CD4-positive, alpha-beta T cell (primary cell): Measurements from ENCODE around the gene MED27. TPM values are rescaled to one million over a fixed set of nuclear protein-coding genes. Genes with fewer than 3 reads are reported as not detected.

Experiments
- ATAC-seq: fragments of 200-7000 bp; cut with Tn5 transposase; one replicate; pipeline ENCODE4 v1.10.0; 2022; ENCODE audit warnings: mild to moderate bottlenecking; ENCODE audit not compliant: poor library complexity
- CTCF ChIA-PET: fragments of 350-600 bp; sonication (Branson Sonifier 250); formaldehyde crosslinking; loops from one replicate; lab custom pipeline; 2021; ENCODE audit warnings: antibody characterized with exemption, inconsistent platforms; lab: Charles Lee
- POLR2A ChIA-PET: fragments of 350-600 bp; sonication (Branson Sonifier 250); formaldehyde crosslinking; loops from one replicate; lab custom pipeline; 2021; ENCODE audit warnings: antibody characterized with exemption, inconsistent platforms; lab: Charles Lee
- DNase-seq, 14 experiments: peaks; one replicate each; pipeline ENCODE4 v3.0.0-alpha.2; 2013 to 2020; ENCODE audit warnings: mixed read lengths in 2 of 14
- H3K27ac ChIP-seq, 2 donors: one replicate each; pipeline versions ENCODE4 v1.5.1 to v1.7.0; 2013; ENCODE audit warnings: low read length in 2 of 2, low read depth in 1 of 2, mild to moderate bottlenecking in 1 of 2
- H3K27me3 ChIP-seq, 2 experiments: 1 replicate in 1 of 2; 2 replicates in 1 of 2; pipeline versions ENCODE4 v1.6.1 to v1.7.0; 2013; ENCODE audit warnings: low read length in 2 of 2, control low read depth in 1 of 2, mild to moderate bottlenecking in 1 of 2, moderate library complexity in 1 of 2; ENCODE audit not compliant: insufficient read depth in 2 of 2, control insufficient read depth in 1 of 2
- H3K36me3 ChIP-seq: one replicate; pipeline ENCODE4 v1.6.1; 2013; ENCODE audit warnings: low read length, control low read depth; ENCODE audit not compliant: insufficient read depth
- H3K4me1 ChIP-seq: one replicate; pipeline ENCODE4 v1.6.1; 2013; ENCODE audit warnings: low read length, control low read depth; ENCODE audit not compliant: insufficient read depth
- H3K4me3 ChIP-seq: one replicate; pipeline ENCODE4 v1.5.1; 2013; ENCODE audit warnings: mild to moderate bottlenecking, low read length, moderate library complexity
- H3K9me3 ChIP-seq, 2 experiments: 1 replicate in 1 of 2; 2 replicates in 1 of 2; pipeline versions ENCODE4 v1.6.1 to v1.7.0; 2013; ENCODE audit warnings: low read length in 2 of 2, mild to moderate bottlenecking in 2 of 2, control low read depth in 1 of 2, moderate library complexity in 1 of 2; ENCODE audit not compliant: control insufficient read depth in 1 of 2, insufficient read depth in 1 of 2
- H3K27ac Mint-ChIP-seq: one replicate; pipeline ENCODE4 v1.8.0; 2020; ENCODE audit warnings: mixed read lengths
- H3K27me3 Mint-ChIP-seq: one replicate; pipeline ENCODE4 v1.8.0; 2021; ENCODE audit warnings: mixed read lengths
- H3K36me3 Mint-ChIP-seq: one replicate; pipeline ENCODE4 v1.8.0; 2021; ENCODE audit warnings: low read depth, mixed read lengths
- H3K4me1 Mint-ChIP-seq: one replicate; pipeline ENCODE4 v1.8.0; 2021; ENCODE audit warnings: low read depth, mixed read lengths
- H3K4me3 Mint-ChIP-seq: one replicate; pipeline ENCODE4 v1.8.0; 2020; ENCODE audit warnings: mild to moderate bottlenecking, mixed read lengths
- H3K9me3 Mint-ChIP-seq: one replicate; pipeline ENCODE4 v1.8.0; 2020; ENCODE audit warnings: mixed read lengths
- CTCF ChIP-seq: fragments of 200-600 bp; IDR thresholded peaks from one replicate; pipeline ENCODE4 v1.8.0; 2022; ENCODE audit warnings: antibody characterized with exemption, mild to moderate bottlenecking
- intact Hi-C, 2 experiments: fragments of 100-400 bp; cut with DNase I in 1 of 2; cut with micrococcal nuclease in 1 of 2; formaldehyde crosslinking; loops; one replicate each; pipeline versions ENCODE4 v1.15.1 to v1.9.0; 2023 to 2025; cut with DNase I, micrococcal nuclease
- total RNA-seq, 174 experiments: library from RNA in 2 of 174; stranded (reverse) in 2 of 174; gene quantifications; one replicate each; pipeline ENCODE4 v1.2.3 and lab custom pipeline; 2021 to 2026

MED27 gene
- total RNA-seq, 2 experiments from 2014 or later = 15.0 to 17.4 TPM

DNA sequence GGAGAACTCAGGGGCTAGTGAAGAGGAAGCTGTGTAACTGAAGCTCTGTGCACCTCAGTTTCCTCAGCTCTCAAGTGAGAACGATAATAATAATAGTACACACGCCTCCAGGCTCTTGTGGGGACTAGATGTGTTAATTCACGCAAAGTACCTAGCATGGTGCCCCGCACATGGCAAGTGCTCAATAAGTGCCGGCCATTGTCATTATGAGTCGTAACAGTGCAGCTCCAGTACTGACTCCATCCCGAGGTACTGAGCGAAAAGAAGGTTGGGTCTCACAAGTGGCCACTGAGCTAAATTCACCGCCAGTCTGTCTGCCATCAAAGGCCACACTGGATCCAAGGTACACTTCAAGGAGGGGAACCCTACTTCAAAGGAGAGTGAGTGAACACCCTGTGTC lies 40.4 kb downstream of the MED27 start:
- no peak for TF ChIP-seq CTCF

GRCh38 chr9:132037458-132037857 lies 42.2 kb downstream of the MED27 start:
- Histone ChIP-seq H3K27ac (no peak overlapping the region), H3K4me3 (no peak overlapping the region), H3K4me1 (peaks cover 7% of the 10 kb centered on the region), H3K27me3 (no peaks in the 10 kb centered on the region), H3K9me3 (no peaks in the 10 kb centered on the region), H3K36me3 (no peaks in the 10 kb centered on the region)
- ATAC-seq = no peak
- ChIA-PET POLR2A (no interaction called here), CTCF (no interaction called here)
- no peak for DNase-seq
- no peak overlapping the region for H3K27ac Mint-ChIP-seq
- TF ChIP-seq CTCF = no peak
- intact Hi-C loops = no loop called here
- no peak overlapping the region for H3K4me3 Mint-ChIP-seq
- peaks cover 38% of the 10 kb centered on the region for H3K4me1 Mint-ChIP-seq
- H3K27me3 Mint-ChIP-seq = no peaks in the 10 kb centered on the region
- H3K36me3 Mint-ChIP-seq = peaks cover 14% of the 10 kb centered on the region
- H3K9me3 Mint-ChIP-seq = no peaks in the 10 kb centered on the region

More for the DNA sequence above, 40.4 kb downstream of the MED27 start:
- Mint-ChIP-seq H3K4me3 (no peak overlapping the region), H3K27me3 (no peaks in the 10 kb centered on the region), H3K27ac (no peak overlapping the region), H3K36me3 (peaks cover 14% of the 10 kb centered on the region), H3K4me1 (peaks cover 20% of the 10 kb centered on the region), H3K9me3 (no peaks in the 10 kb centered on the region)
- ATAC-seq (no peak), DNase-seq (no peak)
- ChIA-PET CTCF (interaction anchor here (0.7 kb wide), 1 partner anchor 11 kb away, joined by 3 read pairs; no protein-coding TSS in a partner anchor), POLR2A (no interaction called here)
- intact Hi-C loops = no loop called here
- Histone ChIP-seq H3K36me3 (no peaks in the 10 kb centered on the region), H3K9me3 (no peaks in the 10 kb centered on the region), H3K4me3 (no peak overlapping the region), H3K27me3 (no peaks in the 10 kb centered on the region), H3K4me1 (peaks cover 3% of the 10 kb centered on the region), H3K27ac (no peak overlapping the region)

- Mint-ChIP-seq H3K36me3 (peaks cover 9% of the 10 kb centered on the region), H3K27ac (no peak overlapping the region), H3K4me1 (peaks cover 45% of the 10 kb centered on the region), H3K27me3 (no peaks in the 10 kb centered on the region), H3K4me3 (no peak overlapping the region), H3K9me3 (no peaks in the 10 kb centered on the region)
- intact Hi-C loops = no loop called here
- ChIA-PET CTCF (no interaction called here), POLR2A (no interaction called here)
- Histone ChIP-seq H3K27me3 (no peaks in the 10 kb centered on the region), H3K9me3 (no peaks in the 10 kb centered on the region), H3K4me3 (no peak overlapping the region), H3K4me1 (peaks cover 8% of the 10 kb centered on the region), H3K27ac (no peak overlapping the region), H3K36me3 (no peaks in the 10 kb centered on the region)
- ATAC-seq = no peak
- DNase-seq = no peak
- no peak for TF ChIP-seq CTCF
Observed at GRCh38 chr9:132036521-132036920, 43.1 kb downstream of the MED27 start.
